Measurements from ENCODE around the gene SOX8.
A peak's percentile ranks its signal among the peaks of the same experiment; 100 is the strongest.

Gene SOX8

GRCh38 chr16:1021553-1022160, 40.1 kb downstream of the SOX8 start:
- no peak for DNase-seq

GRCh38 chr16:1022466-1022865, 40.9 kb downstream of the SOX8 start:
- DNase-seq: no peak

GRCh38 chr16:1024138-1024537, 42.6 kb downstream of the SOX8 start:
- no peak for DNase-seq

- peak in 31 of 51 donors; percentile 3 to 75 (median 43) for DNase-seq
Measured at GRCh38 chr16:1025183-1025809, 43.7 kb downstream of the SOX8 start.

GRCh38 chr16:1026057-1026783, 44.6 kb downstream of the SOX8 start:
- DNase-seq: peak in 41 of 51 donors; percentile 6 to 79 (median 50)

- peak in 22 of 51 donors; percentile 24 to 90 (median 46) for DNase-seq
Measured at GRCh38 chr16:1026784-1027500, 45.4 kb downstream of the SOX8 start.

- DNase-seq: peak in 14 of 51 donors; percentile 17 to 90 (median 53)
Measured at GRCh38 chr16:1027501-1027815, 45.9 kb downstream of the SOX8 start.

- peak in 3 of 51 donors; percentile 13 to 34 (median 26) for DNase-seq
Measured at GRCh38 chr16:1028056-1028455, 46.5 kb downstream of the SOX8 start.

GRCh38 chr16:1028524-1029258, 47.1 kb downstream of the SOX8 start:
- no peak for DNase-seq

- DNase-seq: no peak
Measured at GRCh38 chr16:1029259-1029545, 47.6 kb downstream of the SOX8 start.

GRCh38 chr16:1030473-1030901, 48.9 kb downstream of the SOX8 start:
- DNase-seq: peak in 7 of 51 donors; percentile 15 to 48 (median 25)

- no peak for DNase-seq
Measured at GRCh38 chr16:1031666-1032065, 50.1 kb downstream of the SOX8 start.

- DNase-seq: no peak
Measured at GRCh38 chr16:1032607-1033006, 51.0 kb downstream of the SOX8 start.

- DNase-seq: no peak
Measured at GRCh38 chr16:1033128-1033679, 51.6 kb downstream of the SOX8 start.

GRCh38 chr16:1034230-1035065, 52.9 kb downstream of the SOX8 start:
- DNase-seq: peak in 28 of 51 donors; percentile 19 to 90 (median 62)

- peak in 28 of 51 donors; percentile 22 to 90 (median 63) for DNase-seq
Measured at GRCh38 chr16:1035066-1035415, 53.5 kb downstream of the SOX8 start.

GRCh38 chr16:1036166-1036565, 54.6 kb downstream of the SOX8 start:
- DNase-seq: peak in 1 of 51 donors; percentile 30
